GM18858 (cell line): ENCODE data around the gene JAG1.
A peak's percentile ranks its signal among the peaks of the same experiment; 100 is the strongest.

Source experiments
- ATAC-seq: cut with Tn5 transposase; IDR thresholded peaks from one replicate; pipeline ENCODE4 v1.9.1; 2021; ENCODE audit not compliant: unreplicated experiment

Gene JAG1

DNA sequence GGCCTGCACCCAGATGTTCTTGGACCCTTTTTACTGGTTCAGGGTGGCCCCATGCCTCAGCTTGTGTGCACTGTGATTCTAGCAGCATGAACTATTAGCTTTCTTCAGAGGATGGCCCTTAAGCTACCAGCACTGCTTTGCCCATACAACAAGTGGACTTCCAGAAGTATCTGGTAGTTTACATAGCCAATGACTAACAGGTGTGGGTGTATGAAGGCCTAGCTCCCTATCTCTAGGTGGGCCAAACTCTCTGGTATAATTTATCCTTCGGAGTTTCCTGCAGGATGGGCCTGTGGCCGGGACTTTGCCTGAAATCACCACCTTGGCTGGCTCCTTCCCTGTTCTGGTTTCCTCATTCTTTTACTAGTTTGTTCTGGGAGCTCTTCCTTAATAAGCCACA is 26.1 kb upstream of the JAG1 start:
- ATAC-seq: no peak

DNA sequence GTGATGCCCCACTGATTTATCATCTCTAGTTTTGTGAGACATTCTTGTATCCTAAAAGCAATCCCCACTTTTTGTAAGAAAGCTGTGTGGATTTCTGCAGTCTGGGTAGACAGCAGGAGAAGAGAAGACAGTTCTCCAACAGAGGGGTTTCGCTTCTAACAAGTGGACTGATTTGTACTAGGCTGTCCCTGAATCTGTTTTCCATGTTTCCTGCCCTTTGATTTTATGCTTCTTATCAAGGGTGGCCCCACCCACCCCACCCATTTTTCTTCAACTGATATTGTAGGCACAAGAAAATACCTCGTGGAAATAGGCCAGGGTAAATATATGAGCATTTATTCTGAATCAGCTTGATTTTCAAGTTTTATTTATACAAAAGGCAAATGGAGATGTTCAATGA is 25.7 kb upstream of the JAG1 start:
- ATAC-seq: no peak

DNA sequence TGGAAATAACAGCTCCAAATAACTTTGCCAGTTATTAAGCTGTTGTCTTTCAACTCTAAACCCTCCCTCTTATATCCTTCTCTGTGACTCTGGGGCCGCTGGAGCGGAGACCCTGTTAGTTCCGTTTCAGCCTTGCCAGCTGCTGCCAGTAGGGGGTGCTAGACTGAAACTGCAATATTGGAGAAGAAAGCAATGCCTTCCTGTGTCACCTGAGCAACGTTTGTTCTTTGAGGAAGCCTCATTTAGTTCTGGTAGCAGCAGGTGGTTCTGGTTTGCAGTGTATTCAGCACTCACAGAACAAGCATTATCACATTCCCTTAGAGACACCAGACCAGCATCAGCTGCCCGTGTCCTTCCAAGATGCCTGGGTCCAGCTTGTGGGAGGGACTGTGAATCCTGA is 22.9 kb upstream of the JAG1 start:
- ATAC-seq: no peak

DNA sequence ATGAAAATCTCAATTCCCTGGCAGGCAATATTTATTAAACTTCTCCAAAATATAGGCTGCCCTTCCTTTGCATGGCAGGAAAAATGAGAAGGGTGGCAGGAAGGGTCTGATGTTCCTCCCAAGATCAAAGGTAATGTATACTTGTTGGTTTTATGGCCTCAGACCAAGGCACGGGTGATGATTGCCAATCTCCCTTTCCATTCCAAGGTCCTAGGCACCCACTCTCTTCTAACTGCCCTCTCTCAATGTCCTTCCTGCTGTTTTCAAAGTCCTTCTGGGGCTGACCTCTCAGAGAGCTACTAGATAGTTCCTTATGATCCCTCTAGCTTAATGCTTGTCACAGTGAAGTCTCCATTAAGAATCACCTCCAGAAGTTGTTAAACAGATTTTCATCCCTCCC is 15.6 kb upstream of the JAG1 start:
- ATAC-seq: no peak

DNA sequence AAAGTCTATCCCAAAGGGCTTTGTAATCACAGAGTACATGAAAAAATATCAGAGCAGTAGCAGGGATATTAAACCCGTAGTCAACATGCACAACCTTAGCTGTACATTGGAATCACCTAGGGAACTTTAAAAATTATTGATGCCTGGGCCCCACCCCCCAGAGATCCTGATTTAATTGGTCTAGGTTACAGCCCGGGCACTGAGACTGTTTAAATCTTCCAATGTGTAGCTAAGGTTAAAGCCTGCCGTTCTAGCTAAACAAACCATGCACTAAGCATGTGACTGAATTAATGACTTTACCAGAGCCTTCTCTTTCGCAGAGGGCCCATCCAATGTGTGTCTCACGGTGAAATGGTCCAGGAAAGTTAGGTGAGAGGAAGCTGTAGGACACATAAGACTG is 14.1 kb upstream of the JAG1 start:
- ATAC-seq: no peak

DNA sequence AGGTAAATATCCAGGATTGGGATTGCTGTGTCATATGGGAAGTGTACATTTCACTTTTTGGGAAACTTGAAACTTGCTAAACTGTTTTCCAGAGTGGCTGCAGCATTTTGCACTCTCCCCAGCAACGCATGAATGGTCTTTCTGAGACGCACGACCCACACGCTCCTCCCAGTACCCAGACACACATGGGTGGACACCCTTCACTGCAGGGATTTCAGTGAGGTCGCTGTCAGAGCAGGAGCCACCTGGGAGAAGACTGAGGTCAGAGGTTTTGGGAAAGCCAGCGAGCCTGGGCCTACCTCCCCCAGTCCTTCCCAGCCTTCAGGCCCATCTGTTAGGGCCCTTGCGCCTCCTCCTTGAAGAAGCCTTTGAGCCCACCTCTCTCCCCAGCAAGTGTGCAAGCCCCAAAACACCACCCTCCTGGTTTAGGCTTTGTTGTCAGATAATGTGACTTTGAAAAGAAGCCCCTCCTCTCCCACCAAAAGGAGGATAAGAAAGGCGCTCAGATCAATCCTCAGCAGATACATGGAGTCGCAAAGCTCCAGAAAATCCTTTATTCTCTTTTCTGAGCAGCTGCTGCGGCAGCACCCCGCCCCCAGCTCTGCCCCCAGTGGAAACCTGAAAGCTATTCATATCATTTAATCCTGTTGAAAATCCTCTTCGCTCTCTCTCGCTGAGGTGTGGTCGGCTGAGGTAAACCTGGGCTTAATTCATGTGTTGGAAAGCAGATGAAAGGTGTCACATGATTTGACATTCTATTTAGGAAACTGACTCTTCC is 12.7 kb upstream of the JAG1 start:
- no peak for ATAC-seq

DNA sequence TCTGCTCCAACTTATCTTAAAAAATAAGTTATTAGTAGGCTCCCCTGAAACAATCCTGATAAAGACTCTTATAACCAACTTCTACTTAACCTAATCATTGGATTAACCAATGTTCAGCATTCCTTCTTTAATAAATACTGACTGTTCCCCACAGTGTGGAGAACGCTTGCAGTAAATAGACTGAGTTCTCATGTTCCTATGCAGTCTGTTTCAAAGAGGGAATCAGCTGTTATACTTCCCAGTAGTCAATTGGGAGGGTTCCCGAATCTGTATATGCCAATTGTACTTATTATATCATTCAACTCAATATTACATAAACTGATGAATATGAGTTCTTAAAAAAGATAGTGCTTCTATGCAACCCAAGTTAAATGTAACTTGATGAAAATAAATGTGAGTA is 9.7 kb upstream of the JAG1 start:
- ATAC-seq: no peak

DNA sequence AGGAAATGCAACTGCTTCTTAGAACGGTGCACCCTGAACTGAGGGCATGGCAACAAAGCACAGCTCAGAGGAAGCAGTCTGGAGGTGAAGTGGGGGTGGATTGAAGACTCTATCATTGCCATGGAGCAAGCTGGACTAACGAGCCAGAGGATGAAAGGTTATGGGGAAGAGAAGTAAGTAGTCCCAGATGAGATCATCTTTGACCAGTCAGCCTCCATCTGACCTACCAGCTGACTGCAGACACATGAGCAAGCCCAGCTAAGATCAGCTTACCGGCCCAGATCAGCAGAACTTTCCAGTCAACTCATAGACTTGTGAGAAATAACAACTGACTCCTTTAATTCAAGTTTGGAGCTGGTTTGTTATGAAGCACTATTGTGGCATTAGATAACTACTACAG is 9.1 kb upstream of the JAG1 start:
- no peak for ATAC-seq

DNA sequence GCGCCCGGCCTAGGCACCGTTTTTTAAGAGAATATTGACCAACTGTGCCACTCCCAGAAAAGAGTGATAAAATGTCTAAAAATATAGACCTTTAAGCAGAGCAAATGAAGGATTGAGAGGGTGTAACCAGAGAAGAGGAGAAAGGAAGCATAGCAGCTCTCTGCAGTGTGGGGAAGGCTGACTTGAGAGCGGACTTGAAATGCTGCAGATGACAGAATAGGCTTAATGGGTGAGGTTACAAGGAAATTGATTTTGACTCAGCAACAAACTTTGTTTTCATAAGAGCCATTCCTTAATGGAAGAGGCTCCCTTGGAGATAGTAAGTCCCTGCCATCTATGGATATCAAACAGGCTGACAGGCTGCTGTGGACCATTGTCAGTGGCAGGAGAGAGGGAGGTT is 7.7 kb upstream of the JAG1 start:
- ATAC-seq: no peak

DNA sequence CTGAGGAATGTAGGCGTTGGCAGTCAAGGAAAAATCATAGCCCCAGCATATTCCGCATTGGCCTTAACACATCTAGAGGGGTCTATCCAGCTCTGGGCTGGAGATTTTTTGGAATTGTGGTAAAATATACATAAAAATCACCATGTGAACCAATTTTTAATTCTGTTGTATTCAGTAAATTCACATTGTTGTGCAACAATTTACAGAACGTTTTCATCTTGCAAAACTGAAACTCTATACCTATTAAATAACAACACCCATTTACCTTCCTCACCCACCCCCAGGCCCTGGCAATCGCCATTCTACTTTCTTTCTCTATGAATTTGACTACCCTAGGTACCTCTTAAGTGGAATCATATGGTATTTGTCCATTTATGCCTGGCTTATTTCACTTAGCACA is 6.8 kb upstream of the JAG1 start:
- ATAC-seq: no peak

DNA sequence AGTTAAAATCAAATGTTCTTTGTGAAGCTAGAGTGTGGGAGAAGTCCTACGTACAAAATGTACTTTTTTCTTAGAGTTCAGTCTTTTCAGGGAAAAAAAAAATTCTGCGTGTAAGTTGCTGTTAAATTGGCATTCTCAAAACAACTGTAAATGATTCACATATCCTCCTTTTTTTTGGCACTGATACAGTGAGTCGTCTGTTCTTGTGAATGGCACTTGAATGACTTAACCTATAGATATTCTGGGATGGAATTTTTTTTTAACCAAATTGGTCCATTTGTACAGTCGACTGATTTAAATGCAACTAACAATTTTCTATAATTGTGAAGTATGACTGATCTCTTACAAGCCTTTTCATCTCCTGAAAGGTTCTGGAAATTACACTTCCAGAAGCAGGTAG is 5.5 kb upstream of the JAG1 start:
- no peak for ATAC-seq

DNA sequence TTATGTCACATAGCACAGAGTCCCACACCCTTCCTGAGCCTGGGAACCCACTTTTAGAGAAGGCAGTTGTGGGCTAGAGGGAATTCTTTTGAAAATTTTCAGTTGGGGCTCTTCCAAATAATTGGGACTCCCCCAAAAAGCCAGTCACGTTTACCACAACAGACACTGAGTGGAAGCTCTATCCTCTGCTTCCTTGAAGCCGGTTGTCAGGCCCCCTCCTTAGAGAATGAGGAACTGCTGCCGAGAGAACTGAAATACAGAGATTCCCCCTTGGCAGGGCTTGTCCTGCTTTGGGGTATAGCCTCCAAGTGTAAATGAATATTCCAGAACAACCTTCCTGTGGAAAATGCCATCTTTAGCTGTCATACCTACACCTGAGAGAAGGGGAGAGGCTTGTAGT is 2.7 kb upstream of the JAG1 start:
- ATAC-seq: no peak

DNA sequence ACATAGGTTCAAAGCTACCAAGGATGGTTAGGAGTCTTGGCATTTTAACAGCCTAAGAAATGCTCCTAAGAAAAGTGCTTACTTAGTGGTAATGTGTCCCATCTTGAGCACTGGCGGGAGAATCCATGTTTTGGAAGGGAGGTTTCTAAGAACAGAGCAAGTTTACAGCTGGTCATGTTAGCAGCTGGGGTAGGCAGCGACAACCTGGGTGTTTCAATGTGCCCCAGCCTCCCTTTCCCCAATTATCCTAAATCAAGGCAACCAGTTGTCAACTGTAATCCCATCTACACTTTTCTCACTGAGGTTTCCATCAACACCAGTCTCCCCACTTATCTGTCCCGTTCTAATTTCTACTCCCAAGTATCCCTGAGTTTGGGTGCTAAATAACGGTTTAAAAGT is 1.6 kb upstream of the JAG1 start:
- ATAC-seq: no peak

DNA sequence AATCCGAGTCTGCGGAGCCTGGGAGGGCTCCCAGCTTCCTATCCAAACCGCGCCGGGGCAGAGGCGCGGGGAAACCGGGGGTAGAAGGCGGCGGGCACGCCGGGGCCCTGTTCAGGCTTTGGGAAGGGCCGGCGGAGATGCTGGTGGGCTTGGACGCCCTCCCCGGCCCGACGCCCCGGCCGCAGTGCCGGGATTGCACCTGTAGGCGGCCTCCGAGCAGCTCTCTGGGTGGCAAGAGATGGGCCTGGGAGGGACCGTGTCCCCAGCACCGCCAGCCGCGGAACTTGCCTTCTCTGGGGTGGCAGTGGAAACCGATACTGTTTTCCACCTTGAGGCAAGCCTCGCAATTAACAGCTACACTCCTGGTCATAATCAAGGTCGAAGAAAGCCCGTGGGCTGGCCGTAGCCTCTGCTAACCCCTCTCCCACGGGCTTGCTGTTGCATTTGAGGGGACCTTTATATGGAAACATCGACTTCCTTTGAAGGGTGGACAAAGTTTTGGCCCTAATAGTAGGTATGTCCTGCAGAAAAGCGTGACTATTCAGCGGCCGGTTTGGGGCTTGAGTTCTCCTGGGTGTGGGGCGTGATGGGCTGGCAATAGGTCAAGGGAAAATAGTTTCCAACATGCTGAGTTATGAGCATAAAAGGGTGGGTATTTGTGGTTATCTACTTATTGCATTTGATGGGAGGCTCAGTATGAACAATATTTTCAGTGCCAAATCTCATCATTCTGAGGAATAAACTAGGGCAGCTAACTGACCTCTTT is 1.1 kb upstream of the JAG1 start:
- ATAC-seq: peak; percentile 28

DNA sequence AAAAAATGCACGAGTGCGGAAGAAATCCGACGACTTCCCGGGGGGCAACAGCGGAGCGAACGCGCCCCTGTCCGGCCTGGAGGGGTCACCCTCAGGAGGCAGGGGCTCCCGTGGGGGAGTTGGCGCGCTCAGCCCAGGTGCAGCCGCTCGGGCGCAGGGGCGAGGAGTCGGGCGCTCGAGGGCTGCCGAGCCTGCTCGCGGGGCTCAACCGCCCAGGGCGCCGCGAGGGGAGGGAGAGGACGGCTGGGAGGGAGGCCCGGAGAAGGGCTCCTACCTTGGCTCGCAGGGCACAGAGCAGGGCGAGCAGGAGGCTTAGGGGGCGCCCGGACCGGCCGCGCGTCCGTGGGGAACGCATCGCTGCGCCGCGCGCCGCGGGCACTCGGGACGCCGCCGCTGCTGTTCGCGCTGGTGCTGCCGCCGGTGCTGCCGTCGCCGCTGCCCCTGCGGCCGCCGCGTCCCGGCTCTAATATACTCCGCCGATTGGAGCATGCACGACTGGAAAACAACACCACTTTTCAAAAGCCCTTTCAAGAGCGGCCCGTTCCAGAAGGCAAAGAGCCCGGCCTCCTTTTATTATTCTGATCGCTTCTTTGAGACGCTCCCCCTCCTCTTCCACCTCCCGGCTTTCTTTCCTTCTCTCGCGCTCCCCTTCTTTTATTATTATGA is 490 bp downstream of the JAG1 start:
- ATAC-seq: no peak

DNA sequence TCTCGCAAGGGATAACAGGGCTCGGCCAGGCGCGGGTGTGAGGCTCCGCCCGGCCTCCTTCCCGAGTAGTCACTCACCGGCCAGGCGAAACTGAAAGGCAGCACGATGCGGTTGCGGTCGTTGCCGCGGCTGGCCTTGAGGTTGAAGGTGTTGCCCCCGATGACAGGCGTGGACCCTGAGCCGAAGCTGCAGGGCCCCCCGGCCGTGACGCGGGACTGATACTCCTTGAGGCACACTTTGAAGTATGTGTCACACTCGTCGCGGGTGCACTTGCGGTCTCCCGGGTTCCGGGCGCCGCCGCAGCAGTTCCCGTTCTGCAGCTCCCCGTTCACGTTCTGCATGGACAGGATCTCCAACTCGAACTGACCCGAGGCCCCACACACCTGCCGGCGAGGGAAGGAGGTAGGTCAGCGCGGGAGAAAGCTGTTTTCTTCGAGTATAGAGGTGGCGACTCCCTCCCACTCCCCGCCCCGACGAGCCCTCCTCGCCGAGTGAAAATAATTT is 1.1 kb downstream of the JAG1 start:
- ATAC-seq: no peak

DNA sequence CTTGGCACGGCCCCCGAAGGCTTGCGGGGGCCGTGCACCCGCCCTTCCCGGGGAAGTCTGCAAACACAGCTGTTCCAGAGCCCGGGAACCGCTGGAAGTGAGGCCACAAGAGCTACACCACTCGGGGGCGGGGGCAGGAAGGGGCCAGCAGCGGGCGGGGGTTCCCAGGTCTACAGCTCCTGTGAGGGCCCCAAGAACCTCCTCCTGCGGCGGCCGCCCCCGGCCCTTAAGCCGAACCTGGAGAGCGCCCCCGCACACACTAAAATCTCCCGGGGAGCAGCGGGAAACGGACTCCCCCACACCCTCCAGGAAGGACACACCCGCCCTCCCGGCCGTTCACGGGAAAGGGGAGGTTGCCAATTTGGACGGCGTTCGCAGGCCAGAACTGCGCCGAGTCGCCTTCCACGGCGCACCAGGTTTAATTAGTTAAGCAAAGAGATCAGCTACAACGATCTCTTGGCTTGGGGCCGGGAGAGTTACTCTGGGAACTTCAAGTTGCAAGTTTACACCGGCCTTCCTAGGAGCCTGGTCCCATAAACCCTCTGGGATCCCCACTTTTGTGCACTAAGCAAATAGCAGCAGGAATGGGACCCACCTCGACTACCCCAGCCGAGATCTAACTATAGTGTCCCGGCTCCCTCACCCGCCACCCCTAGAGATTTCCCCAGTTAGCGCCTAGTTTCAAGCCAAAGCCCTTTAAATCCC is 1.7 kb downstream of the JAG1 start:
- no peak for ATAC-seq

DNA sequence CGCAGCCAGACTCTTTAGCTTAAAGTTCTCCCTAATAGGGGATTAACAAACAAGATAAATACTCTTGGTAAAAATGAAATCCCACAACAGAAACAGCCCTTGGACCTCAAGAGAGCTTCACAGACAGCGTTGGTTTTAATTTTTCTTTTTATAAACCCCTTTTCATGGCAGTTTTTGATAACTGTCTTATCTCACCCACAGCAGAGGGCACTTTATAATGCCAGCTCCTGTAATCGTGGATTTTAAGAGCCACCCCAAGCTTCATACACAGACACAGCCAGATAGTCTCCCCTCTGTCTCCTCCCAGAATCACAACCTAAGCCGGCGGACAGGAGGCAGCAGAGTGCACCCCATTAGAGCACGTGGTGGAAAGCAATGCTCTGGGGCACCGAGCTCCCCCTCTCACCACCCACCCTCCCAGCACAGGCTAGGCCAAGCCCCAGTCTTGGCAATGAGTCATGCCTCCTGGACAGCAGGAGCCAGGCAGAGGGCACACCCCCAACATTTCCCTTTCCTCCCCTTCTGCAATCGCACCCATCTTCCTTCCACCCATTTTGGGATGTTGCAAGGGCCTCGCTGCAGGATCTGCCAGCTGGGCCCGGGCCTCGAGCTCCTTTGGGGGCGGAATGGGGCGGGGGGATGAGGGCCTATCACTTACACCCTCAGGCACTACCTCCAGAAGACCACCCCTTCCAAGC is 2.4 kb downstream of the JAG1 start:
- peak; percentile 32 for ATAC-seq

DNA sequence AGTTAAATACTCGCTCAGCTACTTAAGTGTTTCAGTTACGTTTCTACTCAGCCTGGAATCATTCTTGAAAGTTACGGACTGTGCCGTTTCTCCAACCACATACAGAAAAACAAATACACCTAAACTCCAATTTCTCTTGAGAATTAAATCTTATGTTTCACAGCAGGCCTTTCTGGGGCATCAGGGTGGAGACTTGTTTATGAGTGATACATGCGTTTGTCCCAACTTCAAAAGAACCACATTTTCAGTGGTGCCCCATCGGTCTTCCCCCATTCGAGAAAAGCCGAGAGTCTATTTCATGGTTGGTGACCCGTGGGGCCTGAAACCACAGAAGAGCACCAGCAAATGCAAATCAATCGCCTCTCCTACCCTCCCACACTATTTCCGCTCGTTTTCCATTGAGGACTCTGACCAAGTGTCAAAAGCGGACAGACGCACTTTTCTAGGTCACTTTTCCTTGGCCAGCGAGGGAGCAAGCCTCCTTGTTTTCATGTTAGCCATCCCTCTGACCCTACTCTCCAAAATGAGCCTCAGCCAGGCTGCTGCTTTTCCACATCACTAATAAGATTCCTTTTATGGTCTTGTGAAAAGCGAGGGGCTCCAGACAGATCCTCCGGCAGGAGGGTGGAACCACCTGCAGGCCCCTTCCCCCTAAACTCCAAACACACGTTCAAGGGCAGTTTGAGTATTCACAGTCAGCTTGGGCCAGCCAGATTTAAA is 3.1 kb downstream of the JAG1 start:
- ATAC-seq: peak; percentile 33

DNA sequence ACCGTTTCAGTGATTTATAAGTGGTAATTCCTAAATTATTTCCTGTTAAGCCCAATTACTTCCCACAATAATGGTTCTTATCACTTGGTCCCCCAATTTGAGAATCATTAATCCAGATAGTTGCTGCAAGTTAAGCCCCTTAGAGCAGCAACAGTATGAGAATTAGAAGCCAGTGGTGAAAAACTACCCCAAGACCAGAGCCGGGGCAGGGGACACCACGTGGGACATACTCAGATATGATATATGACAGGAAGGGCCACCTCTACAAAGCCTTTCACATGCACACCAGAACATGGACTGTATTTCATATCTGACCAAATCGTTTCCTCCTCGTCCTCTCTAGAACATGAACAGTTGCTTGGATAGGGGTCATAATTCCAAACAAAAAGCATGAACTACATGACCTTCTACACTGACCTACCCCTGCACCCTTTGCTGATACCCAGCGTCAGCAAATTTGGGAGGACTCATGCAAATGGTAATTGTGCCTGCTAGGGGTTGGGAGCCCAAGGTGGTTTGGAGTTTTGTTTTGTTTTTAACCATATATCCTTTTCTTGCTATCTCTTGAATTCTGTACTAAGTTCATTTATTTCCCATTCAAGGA is 3.9 kb downstream of the JAG1 start:
- ATAC-seq: no peak
